GM12878 (cell line): Measurements from ENCODE around the gene CCDC80. TPM values are rescaled to one million over a fixed set of nuclear protein-coding genes. Genes with fewer than 3 reads are reported as not detected.

Experiments used
- ATAC-seq: fragments of 200-7000 bp; cut with Tn5 transposase; 3 replicates; pipeline ENCODE4 v1.9.1; 2020; ENCODE audit warnings: mild to moderate bottlenecking, moderate library complexity
- BruUV-seq: library from RNA; stranded (reverse); fragments of 400-500 nt; replicated peaks from 2 replicates; lab custom pipeline; 2021; lab: Mats Ljungman, UMichigan
- CTCF ChIA-PET: fragments of 300-600 bp; sonication (Branson Sonifier 250); formaldehyde crosslinking; extraction: SDS; loops from one replicate; lab custom pipeline; 2021; ENCODE audit warnings: inconsistent platforms; lab: Yijun Ruan, JAX
- POLR2A ChIA-PET: fragments of 350-600 bp; formaldehyde crosslinking; extraction: SDS; loops from one replicate; lab custom pipeline; 2021; ENCODE audit warnings: inconsistent platforms; lab: Charles Lee
- RAD21 ChIA-PET: fragments of 300-600 bp; sonication (Branson Sonifier 250); formaldehyde crosslinking; loops from one replicate; lab custom pipeline; 2023; ENCODE audit warnings: antibody characterized with exemption; ENCODE audit not compliant: unreplicated experiment; lab: Charles Lee
- SMC1A ChIA-PET: fragments of 300-600 bp; sonication (Branson Sonifier 250); formaldehyde crosslinking; loops from one replicate; lab custom pipeline; 2023; ENCODE audit not compliant: unreplicated experiment, uncharacterized antibody; lab: Charles Lee
- DNase-seq: peaks from one replicate; pipeline ENCODE4 v3.0.0-alpha.2; 2011; ENCODE audit warnings: low read depth, low spot score
- FAIRE-seq: peaks from 3 replicates; lab custom pipeline; 2011; peaks lifted over from hg19 to GRCh38; lab: Jason Lieb, UNC
- H2AFZ ChIP-seq: 2 replicates; pipeline ENCODE4 v1.6.0; 2011; ENCODE audit warnings: low read depth, low read length, control low read depth; ENCODE audit not compliant: control insufficient read depth
- H3K27ac ChIP-seq: 2 replicates; pipeline ENCODE4 v1.5.1; 2011; ENCODE audit warnings: control low read depth; ENCODE audit not compliant: control insufficient read depth, insufficient read depth
- H3K27me3 ChIP-seq, 2 experiments: replicated peaks in 1 of 2; 2 replicates each; pipeline versions ENCODE4 v1.6.0 to v1.6.1; 2011; ENCODE audit warnings: low read length in 1 of 2; ENCODE audit not compliant: control insufficient read depth in 2 of 2, insufficient read depth in 2 of 2
- H3K36me3 ChIP-seq, 2 experiments: 2 replicates each; pipeline ENCODE4 v1.5.1; 2011; ENCODE audit warnings: low read length in 1 of 2; ENCODE audit not compliant: control insufficient read depth in 2 of 2, insufficient read depth in 2 of 2
- H3K4me1 ChIP-seq: 2 replicates; pipeline ENCODE4 v1.6.1; 2011; ENCODE audit warnings: mild to moderate bottlenecking, low read length, moderate library complexity, mixed read lengths; ENCODE audit not compliant: control insufficient read depth, insufficient read depth
- H3K4me2 ChIP-seq: 2 replicates; pipeline ENCODE4 v1.6.0; 2011; ENCODE audit warnings: control low read depth; ENCODE audit not compliant: control insufficient read depth, insufficient read depth
- H3K4me3 ChIP-seq: fragments of 200-600 bp; sonication (generic); 2 replicates; pipeline ENCODE4 v1.5.1; 2016
- H3K79me2 ChIP-seq: 2 replicates; pipeline ENCODE4 v1.6.0; 2011; ENCODE audit warnings: low read length; ENCODE audit not compliant: control insufficient read depth, insufficient read depth
- H3K9ac ChIP-seq: 2 replicates; pipeline ENCODE4 v1.8.0; 2011; ENCODE audit warnings: low read length, control low read depth, mixed read lengths; ENCODE audit not compliant: control insufficient read depth, insufficient read depth
- H3K9me3 ChIP-seq: replicated peaks from 3 replicates; pipeline ENCODE4 v1.5.1; 2011; ENCODE audit warnings: mild to moderate bottlenecking, low read length; ENCODE audit not compliant: control insufficient read depth, insufficient read depth
- H4K20me1 ChIP-seq: 2 replicates; pipeline ENCODE4 v1.6.0; 2011; ENCODE audit not compliant: control insufficient read depth, insufficient read depth
- ATF3 ChIP-seq: IDR thresholded peaks from 2 replicates; pipeline ENCODE4 v1.6.1; 2011; ENCODE audit warnings: low read depth, mild to moderate bottlenecking, low read length, moderate library complexity, borderline replicate concordance; ENCODE audit errors: extremely low read depth
- CTCF ChIP-seq, 3 experiments: IDR thresholded peaks in 2 of 3; conservative IDR thresholded peaks in 1 of 3; 2 replicates each; pipeline ENCODE4 v1.5.1; 2011; ENCODE audit warnings: low read depth in 3 of 3, low read length in 3 of 3, mild to moderate bottlenecking in 3 of 3, control low read depth in 2 of 3, moderate library complexity in 2 of 3, inconsistent platforms in 1 of 3, mixed read lengths in 1 of 3; ENCODE audit not compliant: control insufficient read depth in 2 of 3, insufficient read depth in 1 of 3; ENCODE audit errors: extremely low read depth in 1 of 3
- E4F1 ChIP-seq: fragments of 450-650 bp; IDR thresholded peaks from 2 replicates; pipeline ENCODE4 v1.6.1; 2018; ENCODE audit warnings: borderline replicate concordance, mild to moderate bottlenecking; ENCODE audit not compliant: partially characterized antibody
- FOS ChIP-seq: IDR thresholded peaks from 3 replicates; pipeline ENCODE4 v1.6.1; 2011; ENCODE audit warnings: borderline replicate concordance; ENCODE audit not compliant: insufficient read length; ENCODE audit errors: extremely low read depth
- KAT2A ChIP-seq: conservative IDR thresholded peaks from 2 replicates; pipeline ENCODE4 v1.6.1; 2011; ENCODE audit warnings: low read depth, low read length; ENCODE audit not compliant: control insufficient read depth
- NFYA ChIP-seq: IDR thresholded peaks from 2 replicates; pipeline ENCODE4 v1.6.1; 2011; ENCODE audit warnings: low read depth, mild to moderate bottlenecking, low read length, improper control_type of control experiment, borderline replicate concordance
- REST ChIP-seq: IDR thresholded peaks from 2 replicates; pipeline ENCODE4 v1.6.1; 2012; ENCODE audit warnings: mild to moderate bottlenecking, low read depth, low read length
- SUPT20H ChIP-seq: IDR thresholded peaks from 2 replicates; pipeline ENCODE4 v1.6.1; 2011; ENCODE audit warnings: low read depth, mild to moderate bottlenecking, low read length, moderate library complexity, borderline replicate concordance; ENCODE audit not compliant: control insufficient read depth
- ZBED1 ChIP-seq: IDR thresholded peaks from 2 replicates; pipeline ENCODE4 v1.6.1; 2016; ENCODE audit warnings: borderline replicate concordance
- ZNF687 ChIP-seq: fragments of 450-650 bp; IDR thresholded peaks from 2 replicates; pipeline ENCODE4 v1.6.1; 2017; ENCODE audit warnings: mild to moderate bottlenecking, moderate library complexity
- WGBS: methylation state at CpG from one replicate; pipeline ENCODE4 v1.1.6; 2016; ENCODE audit warnings: low lambda C conversion rate; ENCODE audit not compliant: insufficient replicate concordance, insufficient coverage; ENCODE audit errors: missing lambda C conversion rate; 5-methylcytosine and 5-hydroxymethylcytosine counted together
- in situ Hi-C: fragments of 300-500 bp; cut with MboI; formaldehyde crosslinking; loops from 9 replicates; pipeline ENCODE4 v1.14.3; 2018; ENCODE audit warnings: mixed read lengths
- intact Hi-C: fragments of 100-400 bp; cut with micrococcal nuclease; formaldehyde crosslinking; loops from one replicate; pipeline ENCODE4 v1.14.2; 2022; ENCODE audit not compliant: unreplicated experiment
- polyA plus RNA-seq, 11 experiments: library from polyadenylated mRNA; depleted of rRNA in 4 of 11; unstranded in 6 of 11; stranded (reverse) in 5 of 11; fragments of >200 nt; fragmentation: Nextera tagmentation in 4 of 11; fragmentation: Illumina TruSeq in 1 of 11; extraction: Ambion mirVana in 4 of 11; extraction: Trizol in 1 of 11; gene quantifications; 1 replicate in 1 of 11; 2 replicates in 10 of 11; pipeline versions ENCODE4 v1.2.1 to v1.2.3, GENCODE V29; 2011 to 2016; ENCODE audit warnings: inconsistent platforms in 2 of 11, missing spikeins in 2 of 11, low read depth in 1 of 11
- total RNA-seq, 4 experiments: library from RNA; depleted of rRNA in 3 of 4; stranded (reverse); fragments of >200 nt in 3 of 4; fragmentation: Illumina TruSeq in 1 of 4; extraction: Trizol in 1 of 4; gene quantifications; 2 replicates each; pipeline versions ENCODE4 v1.2.1 to v1.2.3, GENCODE V29; 2013 to 2021

Gene CCDC80
- total and polyA plus RNA-seq, 10 of the 15 experiments (the other 5 are each of a cell fraction or from before 2014, with no cell fraction given), result 0.01 to 0.59 (median 0.21) TPM; not detected in 5

GRCh38 chr3:112632596-112632995, 8.3 kb downstream of the CCDC80 start:
- H3K9me3 ChIP-seq, result no peaks in the 10 kb centered on the region
- no peaks in the 10 kb centered on the region for H3K36me3 ChIP-seq
- no peak overlapping the region for H2AFZ ChIP-seq
- DNase-seq (no peak), ATAC-seq (no peak), FAIRE-seq (no peak)
- H3K9ac ChIP-seq, result no peak overlapping the region
- ChIA-PET SMC1A (no interaction called here), RAD21 (interaction anchor here (0.6 kb wide), 1 partner anchor 15 kb away, joined by 3 read pairs; no protein-coding TSS in a partner anchor), CTCF (interaction anchor here (3.2 kb wide), 1 partner anchor 10 kb away, joined by 23 read pairs; no protein-coding TSS in a partner anchor), POLR2A (no interaction called here)
- H3K4me1 ChIP-seq, result peaks cover 7% of the 10 kb centered on the region
- no peak overlapping the region for H3K4me3 ChIP-seq
- H4K20me1 ChIP-seq, result no peaks in the 10 kb centered on the region
- no peaks in the 10 kb centered on the region for H3K27me3 ChIP-seq
- H3K4me2 ChIP-seq, result no peak overlapping the region
- 22% methylated on average over 4 of the region's 4 CpGs for WGBS
- in situ Hi-C loops (no loop called here), intact Hi-C loops (no loop called here)
- no peaks in the 10 kb centered on the region for H3K79me2 ChIP-seq
- BruUV-seq, result no TSS peak
- no peak overlapping the region for H3K27ac ChIP-seq
- TF ChIP-seq ZBED1 (no peak), NFYA (no peak), SUPT20H (no peak), KAT2A (no peak), REST (no peak), ATF3 (no peak), CTCF (IDR thresholded peaks at IDR 0.05 in 2 of 3, conservative IDR thresholded peaks at IDR 0.05 in 1 of 3; ENCODE audit: control insufficient read depth in 2 of 3, extremely low read depth in 1 of 3, insufficient read depth in 1 of 3, low read depth in 3 of 3, low read length in 3 of 3) (no peak), E4F1 (no peak), ZNF687 (no peak), FOS (no peak)
